RWPE1 (cell line): Measurements from ENCODE around the gene HLA-DRB1.
"Not testable (repeated sequence)": the region's sequence is repeated elsewhere in the genome, so short reads cannot be mapped to it uniquely, and the experiment has no call there.

ENCODE experiments used
- CTCF ChIA-PET: fragments of 350-600 bp; sonication (Branson Sonifier 250); formaldehyde crosslinking; extraction: SDS; loops from one replicate; lab custom pipeline; 2021; lab: Yijun Ruan, JAX
- POLR2A ChIA-PET: fragments of 400-600 bp; formaldehyde crosslinking; extraction: SDS; loops from one replicate; lab custom pipeline; 2020; ENCODE audit warnings: antibody characterized with exemption; ENCODE audit not compliant: low non-redundant PET; lab: Yijun Ruan, JAX
- DNase-seq: peaks from one replicate; pipeline ENCODE4 v3.0.0; 2012; ENCODE audit warnings: low spot score
- H3K27ac ChIP-seq: fragments of 450-650 bp; 2 replicates; pipeline ENCODE4 v1.5.1; 2017
- CTCF ChIP-seq: fragments of 450-650 bp; conservative IDR thresholded peaks from 2 replicates; pipeline ENCODE4 v1.5.1; 2017; ENCODE audit warnings: low read depth, mild to moderate bottlenecking

HLA-DRB1 gene

GRCh38 chr6:32553037-32553742 is 36.5 kb downstream of the HLA-DRB1 start:
- TF ChIP-seq CTCF: no peak
- CTCF ChIA-PET: no interaction called here
- POLR2A ChIA-PET: no interaction called here
- no peak overlapping the region for H3K27ac ChIP-seq
- no peak for DNase-seq

- H3K27ac ChIP-seq: no peak overlapping the region
- ChIA-PET CTCF (interaction anchor here (0.6 kb wide), 1 partner anchor 154 kb away, joined by 3 read pairs; no protein-coding TSS in a partner anchor), POLR2A (no interaction called here)
- DNase-seq: no peak
- TF ChIP-seq CTCF: no peak
Observed at GRCh38 chr6:32551410-32551809, 38.2 kb downstream of the HLA-DRB1 start.

- no peak for TF ChIP-seq CTCF
- no peak for DNase-seq
- no peak overlapping the region for H3K27ac ChIP-seq
- ChIA-PET CTCF (no interaction called here), POLR2A (no interaction called here)
Observed at GRCh38 chr6:32539839-32540238, 49.8 kb downstream of the HLA-DRB1 start.

GRCh38 chr6:32530431-32530793 is 59.2 kb downstream of the HLA-DRB1 start:
- DNase-seq, CTCF ChIA-PET, H3K27ac ChIP-seq, POLR2A ChIA-PET: not testable (repeated sequence)

- TF ChIP-seq CTCF: no peak
- H3K27ac ChIP-seq: no peak within 1 kb of the TSS
- CTCF ChIA-PET: no interaction called here
- DNase-seq: no peak
- POLR2A ChIA-PET: no interaction called here
Observed at GRCh38 chr6:32529697-32530430, 59.8 kb downstream of the HLA-DRB1 start, which contains the start of gene HLA-DRB5. TSS of gene HLA-DRB5 (minus strand) at chr6:32530287. CDS start at chr6:32530224, 63 bp downstream.
